RWPE2 (cell line): Measurements from ENCODE around the gene SESTD1.
"Not testable (repeated sequence)": the region's sequence is repeated elsewhere in the genome, so short reads cannot be mapped to it uniquely, and the experiment has no call there.

Experiments
- ATAC-seq: fragments of 200-7000 bp; cut with Tn5 transposase; 3 replicates; pipeline ENCODE4 v1.9.1; 2021; ENCODE audit warnings: low read depth
- DNase-seq: peaks from one replicate; pipeline ENCODE4 v3.0.0-alpha.2; 2020; ENCODE audit warnings: low spot score
- H3K27ac ChIP-seq: fragments of 450-650 bp; 2 replicates; pipeline ENCODE4 v1.5.1; 2017; ENCODE audit warnings: mild to moderate bottlenecking; ENCODE audit not compliant: poor library complexity, severe bottlenecking
- H3K27me3 ChIP-seq: fragments of 250-450 bp; sonication (Bioruptor Pico); 2 replicates; pipeline ENCODE4 v1.5.1; 2021; ENCODE audit warnings: mild to moderate bottlenecking, moderate library complexity; ENCODE audit not compliant: insufficient read depth, poor library complexity, severe bottlenecking
- H3K36me3 ChIP-seq: fragments of 250-450 bp; sonication (Bioruptor Pico); 2 replicates; pipeline ENCODE4 v1.5.1; 2020; ENCODE audit warnings: low read depth, mild to moderate bottlenecking, moderate library complexity
- H3K4me1 ChIP-seq: fragments of 250-450 bp; sonication (Bioruptor Pico); 2 replicates; pipeline ENCODE4 v1.5.1; 2021; ENCODE audit warnings: mild to moderate bottlenecking, moderate library complexity; ENCODE audit not compliant: insufficient read depth, poor library complexity, severe bottlenecking
- H3K4me3 ChIP-seq: fragments of 250-450 bp; sonication (Bioruptor Pico); 2 replicates; pipeline ENCODE4 v1.5.1; 2021; ENCODE audit warnings: mild to moderate bottlenecking, moderate library complexity; ENCODE audit not compliant: severe bottlenecking
- H3K9me3 ChIP-seq: fragments of 250-450 bp; sonication (Bioruptor Pico); 2 replicates; pipeline ENCODE4 v1.5.1; 2021; ENCODE audit warnings: mild to moderate bottlenecking, moderate library complexity; ENCODE audit not compliant: severe bottlenecking
- TF ChIP-seq, protein P1 (sequence below): fragments of 450-650 bp; IDR thresholded peaks from one replicate; pipeline ENCODE4 v1.5.1; 2017; ENCODE audit warnings: mild to moderate bottlenecking, moderate library complexity; ENCODE audit not compliant: poor library complexity, severe bottlenecking

Gene SESTD1

GRCh38 chr2:179250848-179251504 is 13.7 kb downstream of the SESTD1 start:
- Histone ChIP-seq H3K27me3 (no peaks in the 10 kb centered on the region), H3K4me1 (no peaks in the 10 kb centered on the region), H3K9me3 (peaks cover 2% of the 10 kb centered on the region), H3K4me3 (no peak overlapping the region), H3K36me3 (no peaks in the 10 kb centered on the region), H3K27ac (no peak overlapping the region)
- ATAC-seq (no peak), DNase-seq (no peak)
- TF ChIP-seq, protein P1, sequence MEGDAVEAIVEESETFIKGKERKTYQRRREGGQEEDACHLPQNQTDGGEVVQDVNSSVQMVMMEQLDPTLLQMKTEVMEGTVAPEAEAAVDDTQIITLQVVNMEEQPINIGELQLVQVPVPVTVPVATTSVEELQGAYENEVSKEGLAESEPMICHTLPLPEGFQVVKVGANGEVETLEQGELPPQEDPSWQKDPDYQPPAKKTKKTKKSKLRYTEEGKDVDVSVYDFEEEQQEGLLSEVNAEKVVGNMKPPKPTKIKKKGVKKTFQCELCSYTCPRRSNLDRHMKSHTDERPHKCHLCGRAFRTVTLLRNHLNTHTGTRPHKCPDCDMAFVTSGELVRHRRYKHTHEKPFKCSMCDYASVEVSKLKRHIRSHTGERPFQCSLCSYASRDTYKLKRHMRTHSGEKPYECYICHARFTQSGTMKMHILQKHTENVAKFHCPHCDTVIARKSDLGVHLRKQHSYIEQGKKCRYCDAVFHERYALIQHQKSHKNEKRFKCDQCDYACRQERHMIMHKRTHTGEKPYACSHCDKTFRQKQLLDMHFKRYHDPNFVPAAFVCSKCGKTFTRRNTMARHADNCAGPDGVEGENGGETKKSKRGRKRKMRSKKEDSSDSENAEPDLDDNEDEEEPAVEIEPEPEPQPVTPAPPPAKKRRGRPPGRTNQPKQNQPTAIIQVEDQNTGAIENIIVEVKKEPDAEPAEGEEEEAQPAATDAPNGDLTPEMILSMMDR = no peak

GRCh38 chr2:179250095-179250494 is 14.5 kb downstream of the SESTD1 start:
- ATAC-seq (no peak), DNase-seq (no peak)
- Histone ChIP-seq H3K27ac (no peak overlapping the region), H3K4me3 (no peak overlapping the region), H3K4me1 (no peaks in the 10 kb centered on the region), H3K27me3 (no peaks in the 10 kb centered on the region), H3K9me3 (peaks cover 2% of the 10 kb centered on the region), H3K36me3 (no peaks in the 10 kb centered on the region)
- TF ChIP-seq, protein P1 = no peak

- Histone ChIP-seq H3K4me3 (no peak overlapping the region), H3K9me3 (peaks cover 2% of the 10 kb centered on the region), H3K27me3 (no peaks in the 10 kb centered on the region), H3K36me3 (no peaks in the 10 kb centered on the region), H3K27ac (no peak overlapping the region), H3K4me1 (peaks cover under 1% of the 10 kb centered on the region)
- DNase-seq = no peak
- no peak for ATAC-seq
- TF ChIP-seq, protein P1 = no peak
These were observed 16.6 kb downstream of the SESTD1 start for GRCh38 chr2:179248024-179248348.

GRCh38 chr2:179247318-179248023 is 17.2 kb downstream of the SESTD1 start:
- H3K4me3 ChIP-seq = no peak overlapping the region
- no peak overlapping the region for H3K27ac ChIP-seq
- H3K27me3 ChIP-seq = no peaks in the 10 kb centered on the region
- peaks cover 3% of the 10 kb centered on the region for H3K4me1 ChIP-seq
- TF ChIP-seq, protein P1 = no peak
- H3K36me3 ChIP-seq = no peaks in the 10 kb centered on the region
- ATAC-seq (no peak), DNase-seq (no peak)
- H3K9me3 ChIP-seq = peaks cover 2% of the 10 kb centered on the region

- ATAC-seq, H3K27me3 ChIP-seq, H3K4me3 ChIP-seq, H3K36me3 ChIP-seq, H3K27ac ChIP-seq, H3K9me3 ChIP-seq, DNase-seq, H3K4me1 ChIP-seq: not testable (repeated sequence)
These were observed 18.8 kb downstream of the SESTD1 start for GRCh38 chr2:179245843-179246242.
